OCI-M2 (cell line): Measurements from ENCODE around the gene RHOT2.

Experiments
- DNase-seq: peaks from one replicate; lab custom pipeline; 2025; ENCODE audit not compliant: unreplicated experiment; lab: John Stamatoyannopoulos, UW

RHOT2 gene

GRCh38 chr16:647173-647902 lies 20.6 kb upstream of the RHOT2 start:
- no peak for DNase-seq

GRCh38 chr16:648071-648780 lies 19.7 kb upstream of the RHOT2 start:
- DNase-seq: no peak

- no peak for DNase-seq
Observed at GRCh38 chr16:648781-649589, 18.9 kb upstream of the RHOT2 start, which contains the start of gene WDR90. Gene WDR90, plus strand, starts transcription at chr16:649365. Its CDS starts 52 bp downstream, at chr16:649417.

- no peak for DNase-seq
Observed at GRCh38 chr16:649631-650030, 18.3 kb upstream of the RHOT2 start.

- no peak for DNase-seq
Observed at GRCh38 chr16:651844-652243, 16.1 kb upstream of the RHOT2 start.

- no peak for DNase-seq
Observed at GRCh38 chr16:652454-653305, 15.3 kb upstream of the RHOT2 start.

- DNase-seq: no peak
Observed at GRCh38 chr16:654034-654433, 13.9 kb upstream of the RHOT2 start.

- DNase-seq: no peak
Observed at GRCh38 chr16:657487-657886, 10.4 kb upstream of the RHOT2 start.

GRCh38 chr16:658679-659571 lies 9.0 kb upstream of the RHOT2 start:
- no peak for DNase-seq

GRCh38 chr16:659618-660017 lies 8.3 kb upstream of the RHOT2 start:
- no peak for DNase-seq

- DNase-seq: no peak
Observed at GRCh38 chr16:660132-660458, 7.8 kb upstream of the RHOT2 start.

- no peak for DNase-seq
Observed at GRCh38 chr16:660459-661183, 7.3 kb upstream of the RHOT2 start.

- DNase-seq: no peak
Observed at GRCh38 chr16:661184-661821, 6.6 kb upstream of the RHOT2 start.

- DNase-seq: no peak
Observed at GRCh38 chr16:662095-662494, 5.8 kb upstream of the RHOT2 start.

GRCh38 chr16:662597-662996 lies 5.3 kb upstream of the RHOT2 start:
- DNase-seq: no peak

GRCh38 chr16:666572-666971 lies 1.4 kb upstream of the RHOT2 start:
- no peak for DNase-seq

GRCh38 chr16:667113-667779 lies 686 bp upstream of the RHOT2 start:
- DNase-seq: no peak

- no peak for DNase-seq
Observed at GRCh38 chr16:668519-669171, 713 bp downstream of the RHOT2 start.
